Duodenal mucosa (tissue), 2 donors: ENCODE measurements around the gene MVK.
A peak's percentile ranks its signal among the peaks of the same experiment; 100 is the strongest.

ENCODE experiments used
- H3K27ac ChIP-seq: one replicate; pipeline ENCODE4 v1.7.0; 2013; ENCODE audit warnings: low read depth, low read length
- H3K27me3 ChIP-seq, 2 donors: one replicate each; pipeline ENCODE4 v1.7.0; 2013; ENCODE audit warnings: low read length in 2 of 2, control low read depth in 1 of 2; ENCODE audit not compliant: insufficient read depth in 2 of 2, control insufficient read depth in 1 of 2
- H3K36me3 ChIP-seq, 2 donors: one replicate each; pipeline ENCODE4 v1.7.0; 2013; ENCODE audit warnings: low read length in 2 of 2, control low read depth in 1 of 2; ENCODE audit not compliant: insufficient read depth in 2 of 2, control insufficient read depth in 1 of 2
- H3K4me1 ChIP-seq, 2 donors: one replicate each; pipeline ENCODE4 v1.7.0; 2013; ENCODE audit warnings: low read length in 2 of 2, control low read depth in 1 of 2; ENCODE audit not compliant: insufficient read depth in 2 of 2, control insufficient read depth in 1 of 2
- H3K4me3 ChIP-seq, 2 donors: one replicate each; pipeline ENCODE4 v1.7.0; 2013; ENCODE audit warnings: low read length in 2 of 2, low read depth in 1 of 2
- H3K9ac ChIP-seq, 2 donors: one replicate each; pipeline ENCODE4 v1.7.0; 2013; ENCODE audit warnings: low read length in 2 of 2, low read depth in 1 of 2
- H3K9me3 ChIP-seq, 2 donors: one replicate each; pipeline ENCODE4 v1.7.0; 2013; ENCODE audit warnings: low read length in 2 of 2, control low read depth in 1 of 2; ENCODE audit not compliant: control insufficient read depth in 1 of 2

Gene MVK

GRCh38 chr12:109555431-109556315, 17.9 kb upstream of the MVK start:
- Histone ChIP-seq H3K9ac (no peak overlapping the region), H3K9me3 (no peaks in the 10 kb centered on the region), H3K27me3 (peaks cover 0 to 10% of the 10 kb centered on the region in 2 donors), H3K27ac (no peak overlapping the region), H3K4me1 (peaks cover 18 to 24% of the 10 kb centered on the region in 2 donors), H3K4me3 (no peak overlapping the region), H3K36me3 (peaks cover 0 to 14% of the 10 kb centered on the region in 2 donors)

- H3K4me3 ChIP-seq: no peak overlapping the region
- no peaks in the 10 kb centered on the region for H3K9me3 ChIP-seq
- peaks cover 18 to 24% of the 10 kb centered on the region in 2 donors for H3K4me1 ChIP-seq
- no peak overlapping the region for H3K27ac ChIP-seq
- peaks cover 0 to 10% of the 10 kb centered on the region in 2 donors for H3K27me3 ChIP-seq
- H3K36me3 ChIP-seq: peaks cover 0 to 20% of the 10 kb centered on the region in 2 donors
- H3K9ac ChIP-seq: no peak overlapping the region
Observed at GRCh38 chr12:109557200-109557599, 16.4 kb upstream of the MVK start.

- Histone ChIP-seq H3K4me1 (peaks cover 18 to 24% of the 10 kb centered on the region in 2 donors), H3K36me3 (peaks cover 0 to 26% of the 10 kb centered on the region in 2 donors), H3K9me3 (no peaks in the 10 kb centered on the region), H3K9ac (no peak overlapping the region), H3K4me3 (no peak overlapping the region), H3K27me3 (peaks cover 0 to 10% of the 10 kb centered on the region in 2 donors), H3K27ac (no peak overlapping the region)
Observed at GRCh38 chr12:109557805-109558204, 15.8 kb upstream of the MVK start.

DNA sequence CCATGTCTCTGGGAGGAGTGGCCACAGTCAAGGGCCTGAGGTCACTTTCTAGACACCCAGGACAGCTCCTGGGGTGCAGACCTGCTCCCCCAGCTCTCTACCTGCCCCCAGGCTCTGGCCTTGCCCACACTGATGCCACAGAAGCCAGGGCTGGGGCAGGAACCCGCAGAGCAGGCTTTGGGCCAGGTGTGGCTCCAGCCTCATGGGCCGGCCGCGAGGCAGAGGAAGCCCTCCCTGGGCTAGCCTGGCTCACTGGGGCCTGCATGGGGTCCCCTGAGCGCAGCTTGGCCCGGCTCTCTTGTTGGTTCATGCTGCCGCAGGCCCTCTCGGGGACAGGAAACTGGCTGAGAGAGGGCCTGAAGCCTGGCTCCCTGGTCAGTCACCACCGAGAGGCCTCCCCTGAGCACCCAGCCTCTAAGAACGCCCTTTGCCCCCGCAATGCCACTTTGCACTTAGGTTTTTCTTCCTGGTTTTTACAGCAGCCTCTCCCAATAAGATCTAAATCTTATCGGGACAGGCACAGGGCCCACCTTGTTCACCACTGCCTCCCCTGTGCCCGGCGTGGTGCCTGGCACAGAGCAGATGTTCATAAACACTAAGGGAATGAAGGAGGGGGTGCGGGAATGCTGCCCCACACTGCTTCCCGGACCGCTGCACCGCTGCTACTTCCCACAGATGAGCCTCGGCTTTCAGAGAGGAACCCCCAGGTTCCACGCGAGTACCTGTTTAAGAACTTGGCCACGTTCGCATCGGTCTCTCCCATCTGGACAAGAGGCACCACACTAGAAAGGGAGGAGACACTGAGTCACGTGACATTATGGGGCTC, 15.0 kb upstream of the MVK start:
- peaks cover 0 to 34% of the 10 kb centered on the region in 2 donors for H3K36me3 ChIP-seq
- H3K27ac ChIP-seq: peak overlapping the region; percentile 14
- no peaks in the 10 kb centered on the region for H3K9me3 ChIP-seq
- peak overlapping the region in 1 of 2 donors; percentile 21 for H3K4me3 ChIP-seq
- peaks cover 0 to 10% of the 10 kb centered on the region in 2 donors for H3K27me3 ChIP-seq
- H3K9ac ChIP-seq: peak overlapping the region in 1 of 2 donors; percentile 16
- peaks cover 18 to 19% of the 10 kb centered on the region in 2 donors for H3K4me1 ChIP-seq

DNA sequence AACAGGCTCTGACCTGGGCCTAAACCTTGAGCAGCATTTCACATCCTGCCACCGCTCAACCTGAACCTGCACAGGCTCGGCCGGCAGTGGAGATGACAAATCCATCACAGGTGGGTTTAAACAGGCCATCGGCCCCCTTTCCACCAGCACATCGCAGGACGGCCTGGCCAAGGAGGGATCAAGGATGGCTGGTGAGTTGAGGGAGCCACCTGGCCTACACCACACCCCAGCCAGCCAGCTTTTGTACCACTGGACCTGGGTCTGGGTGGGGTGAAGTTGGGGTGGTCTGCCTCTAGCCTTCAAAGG, 14.4 kb upstream of the MVK start:
- Histone ChIP-seq H3K9me3 (no peaks in the 10 kb centered on the region), H3K4me3 (peak overlapping the region in 1 of 2 donors; percentile 21), H3K36me3 (peaks cover 0 to 38% of the 10 kb centered on the region in 2 donors), H3K4me1 (peaks cover 14 to 18% of the 10 kb centered on the region in 2 donors), H3K9ac (no peak overlapping the region), H3K27me3 (peaks cover 0 to 6% of the 10 kb centered on the region in 2 donors), H3K27ac (no peak overlapping the region)

- Histone ChIP-seq H3K36me3 (peaks cover 0 to 42% of the 10 kb centered on the region in 2 donors), H3K9me3 (no peaks in the 10 kb centered on the region), H3K9ac (no peak overlapping the region), H3K4me1 (peaks cover 14 to 18% of the 10 kb centered on the region in 2 donors), H3K4me3 (no peak overlapping the region), H3K27ac (no peak overlapping the region), H3K27me3 (peaks cover 0 to 2% of the 10 kb centered on the region in 2 donors)
Observed at GRCh38 chr12:109559601-109560000, 14.0 kb upstream of the MVK start.

GRCh38 chr12:109560867-109561710, 12.5 kb upstream of the MVK start:
- Histone ChIP-seq H3K9ac (no peak overlapping the region), H3K9me3 (no peaks in the 10 kb centered on the region), H3K4me3 (no peak overlapping the region), H3K27ac (no peak overlapping the region), H3K36me3 (peaks cover 10 to 57% of the 10 kb centered on the region in 2 donors), H3K4me1 (peaks cover 14 to 18% of the 10 kb centered on the region in 2 donors), H3K27me3 (no peaks in the 10 kb centered on the region)

- no peaks in the 10 kb centered on the region for H3K9me3 ChIP-seq
- no peak overlapping the region for H3K27ac ChIP-seq
- H3K9ac ChIP-seq: no peak overlapping the region
- peaks cover 14 to 18% of the 10 kb centered on the region in 2 donors for H3K4me1 ChIP-seq
- H3K27me3 ChIP-seq: no peaks in the 10 kb centered on the region
- no peak overlapping the region for H3K4me3 ChIP-seq
- H3K36me3 ChIP-seq: peaks cover 11 to 60% of the 10 kb centered on the region in 2 donors
Observed at GRCh38 chr12:109561711-109562030, 11.9 kb upstream of the MVK start.

DNA sequence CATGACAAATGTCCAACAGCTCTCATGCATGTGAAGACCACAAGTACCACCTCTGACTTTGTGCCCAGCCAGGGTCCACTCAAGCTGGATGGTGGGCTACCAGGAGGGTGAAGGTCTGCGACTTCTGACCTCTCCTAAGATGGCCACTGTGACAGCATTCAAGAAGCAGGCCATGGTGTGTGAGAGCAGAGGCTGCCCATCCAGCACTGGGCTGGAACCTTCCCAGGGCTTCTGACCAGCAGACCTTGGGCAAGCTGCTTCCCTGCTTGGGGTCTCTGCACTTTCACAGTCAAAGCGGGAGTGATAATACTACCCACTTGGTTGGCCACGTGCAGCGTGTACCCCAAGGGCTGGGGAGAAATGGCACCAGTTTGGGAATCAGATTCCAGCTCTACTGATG, 10.7 kb upstream of the MVK start:
- H3K36me3 ChIP-seq: peaks cover 17 to 64% of the 10 kb centered on the region in 2 donors
- H3K27me3 ChIP-seq: no peaks in the 10 kb centered on the region
- H3K9ac ChIP-seq: no peak overlapping the region
- no peak overlapping the region for H3K27ac ChIP-seq
- H3K4me3 ChIP-seq: no peak overlapping the region
- no peaks in the 10 kb centered on the region for H3K9me3 ChIP-seq
- peaks cover 14 to 17% of the 10 kb centered on the region in 2 donors for H3K4me1 ChIP-seq
